HG03045 (cell line): ENCODE measurements around the gene TPK1.

Source experiments
- ATAC-seq: cut with Tn5 transposase; IDR thresholded peaks from one replicate; pipeline ENCODE4 v1.9.1; 2021; ENCODE audit warnings: mild to moderate bottlenecking, moderate library complexity; ENCODE audit not compliant: unreplicated experiment

Gene TPK1

DNA sequence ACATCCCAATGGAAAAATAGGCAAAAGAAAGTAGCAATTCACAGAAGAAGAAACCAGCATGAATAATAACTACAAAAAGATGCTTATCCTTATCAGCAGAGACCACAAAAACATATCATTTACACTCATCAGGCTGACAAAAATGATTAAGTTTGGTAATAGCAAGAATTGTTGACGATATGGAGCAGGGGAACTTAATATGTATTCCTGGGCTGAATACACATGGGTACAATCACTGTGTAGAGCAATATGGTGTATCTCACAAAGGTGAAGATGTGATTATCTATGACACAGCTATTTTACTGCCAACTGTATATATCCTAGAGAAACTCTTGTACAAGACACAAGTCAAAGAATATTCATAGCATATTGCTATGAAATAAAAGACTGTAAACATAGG lies 290.5 kb downstream of the TPK1 start:
- ATAC-seq, result no peak

DNA sequence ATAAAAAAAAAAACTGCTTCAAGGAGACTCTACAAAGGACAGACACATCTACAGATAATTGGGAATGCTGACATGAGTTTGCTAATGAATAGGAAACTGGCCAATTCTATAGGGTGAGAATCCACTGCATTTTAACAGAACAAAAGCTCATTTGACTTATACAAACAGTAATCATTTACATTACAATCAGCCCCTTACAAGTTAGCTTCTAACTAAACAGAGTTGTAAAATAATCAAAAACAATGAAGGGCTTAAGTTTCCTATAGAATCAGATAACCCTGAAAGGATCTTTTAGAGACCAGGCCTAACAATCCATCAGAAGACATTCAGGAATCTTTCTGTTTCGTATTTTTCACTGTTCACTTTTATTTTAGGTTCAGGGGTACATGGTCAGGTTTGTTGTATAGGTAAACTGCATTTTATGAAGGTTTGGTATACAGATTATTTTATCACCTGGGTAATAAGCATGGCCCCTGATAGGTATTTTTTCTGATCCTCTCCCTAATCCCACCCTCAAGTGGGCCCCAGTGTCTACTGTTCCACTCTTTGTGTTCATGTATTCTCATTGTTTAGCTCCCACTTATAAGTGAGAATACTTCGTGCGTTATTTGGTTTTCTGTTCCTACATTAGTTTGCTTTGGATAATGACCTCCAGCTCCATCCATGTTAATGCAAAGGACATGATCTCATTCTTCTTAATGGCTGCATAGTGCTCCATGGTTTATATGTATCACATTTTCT lies 301.0 kb downstream of the TPK1 start:
- ATAC-seq, result no peak

DNA sequence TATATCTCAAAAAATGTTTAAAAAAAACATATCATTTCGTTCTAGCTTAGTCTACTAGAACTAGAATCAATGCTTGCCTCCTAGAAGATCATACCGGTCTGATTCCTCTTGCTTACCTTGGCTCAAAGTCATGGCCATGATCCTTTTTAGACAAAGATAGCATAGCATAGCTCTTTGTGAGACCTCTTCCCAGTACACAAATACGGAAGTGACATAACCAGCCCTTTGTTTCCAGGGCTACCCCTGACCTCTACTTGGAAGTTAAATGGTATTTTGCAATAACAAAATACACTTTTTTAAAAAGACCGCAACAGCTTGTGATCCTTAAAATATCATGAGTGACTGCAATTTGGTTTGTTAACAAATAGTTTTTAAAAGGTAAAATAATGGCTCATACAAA lies 301.7 kb downstream of the TPK1 start:
- no peak for ATAC-seq

DNA sequence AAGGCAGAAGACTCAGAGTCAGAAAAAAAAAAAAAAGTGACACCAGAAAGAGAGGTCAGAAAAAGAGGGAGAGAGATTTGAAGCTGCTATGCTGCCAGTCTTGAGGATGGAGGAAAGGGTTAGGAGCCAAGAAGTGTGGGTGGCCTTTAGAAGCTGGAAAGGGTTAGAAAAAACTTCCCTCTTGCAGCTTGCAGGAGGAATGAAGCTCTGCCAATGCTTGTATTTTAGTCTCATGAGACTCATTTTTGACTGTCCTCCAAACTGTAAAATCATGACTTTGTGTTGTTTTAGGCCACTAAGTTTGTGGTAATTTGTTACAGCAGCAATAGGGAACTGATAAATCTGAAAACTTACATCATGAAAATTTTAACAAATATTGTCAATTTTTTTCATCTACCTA lies 304.7 kb downstream of the TPK1 start:
- no peak for ATAC-seq

DNA sequence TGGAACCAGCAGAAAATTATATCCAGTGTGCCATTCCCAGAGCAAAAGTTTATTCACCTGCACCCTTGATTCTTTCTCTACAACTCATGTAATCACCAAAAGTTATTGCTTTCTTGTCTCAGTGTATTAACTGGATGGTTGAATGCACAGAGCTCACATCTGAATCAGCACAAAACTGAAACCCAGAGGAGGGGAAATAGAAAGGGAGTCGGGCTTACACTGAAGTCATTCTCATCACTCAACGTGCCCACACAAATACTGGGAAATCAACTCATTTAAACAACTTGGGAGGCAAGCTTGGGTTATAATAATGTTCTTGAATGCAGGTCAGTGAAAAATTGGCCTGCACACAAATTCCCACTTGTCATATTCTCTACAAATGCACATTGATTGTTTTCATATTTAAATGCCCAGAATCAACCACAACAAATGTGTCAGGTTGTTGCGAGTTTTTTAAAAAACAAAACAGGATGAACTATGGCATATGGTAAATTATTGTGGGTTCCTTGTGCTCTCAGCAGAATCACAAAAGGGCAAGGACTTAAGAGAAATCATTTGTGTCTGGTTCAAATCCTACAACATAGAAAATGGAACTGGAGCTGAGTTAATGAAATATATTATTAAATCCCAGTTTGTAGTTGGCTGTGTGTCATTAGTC lies 306.5 kb downstream of the TPK1 start:
- peak; percentile 93 for ATAC-seq

DNA sequence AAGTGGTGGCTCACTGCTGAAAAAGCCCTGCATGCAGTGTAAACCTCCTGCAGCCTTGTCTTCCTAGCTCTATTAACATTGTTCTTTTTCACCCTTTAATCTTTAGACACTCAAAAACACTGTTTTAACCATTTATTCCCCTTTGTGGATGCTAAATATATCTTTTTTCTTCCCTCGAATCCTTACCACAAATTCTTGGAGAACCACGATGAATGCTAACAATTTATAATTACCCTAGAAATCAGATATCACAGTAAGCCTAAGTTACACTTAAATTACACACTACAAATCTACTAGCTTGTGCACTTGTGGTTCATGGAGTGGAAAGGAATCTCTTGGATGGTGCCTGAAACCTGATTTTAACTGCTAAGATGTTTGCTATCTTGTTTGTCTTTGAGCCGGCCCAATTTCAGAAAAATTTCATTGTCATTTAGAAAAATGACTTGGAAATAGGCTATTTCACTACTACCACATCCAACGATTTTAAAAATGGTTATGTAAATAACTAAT lies 307.3 kb downstream of the TPK1 start:
- ATAC-seq, result no peak

DNA sequence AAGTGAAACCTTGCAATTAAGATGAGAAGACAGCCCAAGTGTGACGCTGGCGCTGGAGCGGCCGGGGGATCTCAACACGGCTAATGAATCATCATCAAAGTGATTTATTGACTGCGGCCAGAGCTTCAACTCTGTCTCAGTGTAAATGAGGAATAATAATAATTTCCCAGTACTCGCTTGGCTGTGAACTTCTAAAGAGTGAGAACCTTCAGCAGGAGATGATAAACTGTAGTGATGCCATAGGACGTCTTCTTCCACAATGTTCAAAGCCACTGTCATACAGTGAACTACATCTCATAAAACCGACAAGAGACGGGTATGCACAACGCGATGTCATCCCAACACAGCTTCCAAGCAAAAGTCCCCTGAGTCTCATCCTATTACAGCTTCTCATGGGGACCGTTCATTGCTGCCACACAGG lies 308.8 kb downstream of the TPK1 start:
- no peak for ATAC-seq

DNA sequence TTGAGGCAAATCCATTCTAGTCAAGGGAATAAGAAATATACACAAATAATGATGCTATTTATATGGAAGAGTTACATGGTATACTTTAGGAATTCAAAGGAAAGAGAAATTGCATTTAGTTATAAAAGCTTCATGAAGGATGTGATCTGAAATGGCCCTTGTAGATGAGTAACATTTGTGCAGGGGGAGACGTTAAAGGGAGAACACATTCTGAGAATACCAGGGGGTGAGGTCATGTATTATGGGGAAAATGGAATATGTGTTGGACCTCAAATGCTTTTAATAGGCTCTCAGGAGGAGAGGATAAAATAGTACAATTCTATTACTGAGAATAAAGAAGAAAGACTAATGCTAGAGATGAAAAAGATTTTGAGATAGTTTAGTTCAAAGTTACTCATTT lies 309.9 kb downstream of the TPK1 start:
- no peak for ATAC-seq

DNA sequence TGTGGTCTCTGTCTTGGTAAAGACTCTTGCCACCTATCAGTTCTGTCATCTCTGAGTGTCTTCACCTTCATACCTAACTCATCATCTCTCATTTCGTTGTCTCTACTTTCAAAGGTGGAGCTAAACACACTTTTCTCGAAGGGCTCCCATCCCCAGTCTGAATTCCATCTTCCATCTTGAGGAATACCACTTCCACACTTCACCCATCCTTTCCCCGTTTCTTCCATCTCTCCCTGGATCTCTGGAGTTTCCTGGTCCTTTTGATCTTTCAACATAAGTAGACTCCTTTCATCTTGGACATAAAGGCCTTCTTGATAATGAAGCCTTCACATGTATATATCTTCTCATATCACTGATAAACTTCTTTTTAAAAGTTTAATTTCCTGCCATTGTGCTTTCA lies 311.6 kb downstream of the TPK1 start:
- no peak for ATAC-seq

DNA sequence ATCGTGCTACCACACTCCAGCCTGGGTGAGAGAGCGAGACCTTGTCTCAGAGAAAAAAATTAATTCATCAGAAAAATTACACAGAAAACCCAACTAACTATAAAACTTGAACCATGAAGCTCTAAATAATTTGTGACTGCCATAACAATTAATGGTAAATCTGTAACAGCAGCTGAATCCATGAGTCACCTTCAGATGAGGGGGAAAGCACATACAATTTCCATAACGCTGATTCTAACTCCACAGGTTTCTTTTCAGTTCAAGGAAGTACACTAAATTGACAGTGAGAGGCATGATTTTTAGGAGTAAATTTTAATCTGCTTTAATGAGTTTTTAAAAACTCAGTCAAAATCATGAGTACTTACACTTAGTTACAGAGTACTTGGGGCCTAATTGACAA lies 312.2 kb downstream of the TPK1 start:
- no peak for ATAC-seq

DNA sequence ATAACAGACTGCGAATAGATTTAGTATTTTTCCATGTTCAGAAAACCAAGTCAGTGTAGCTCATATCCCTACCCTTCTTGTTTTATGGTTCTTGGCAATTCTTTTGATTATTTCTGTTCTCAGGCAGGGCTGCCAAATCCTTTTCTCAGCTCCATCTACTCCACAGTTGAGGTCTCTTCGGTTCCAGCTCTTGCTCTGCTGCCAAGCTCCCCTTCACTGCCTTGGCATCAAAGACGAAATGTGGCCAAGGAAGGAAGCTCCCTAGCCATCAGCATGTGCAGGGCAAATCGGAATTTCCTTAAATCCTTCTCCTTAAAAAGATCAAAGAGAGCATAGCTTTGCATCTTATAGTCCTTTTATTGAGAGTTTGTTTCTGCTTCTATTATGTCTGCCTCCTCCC lies 315.9 kb downstream of the TPK1 start:
- ATAC-seq, result no peak

DNA sequence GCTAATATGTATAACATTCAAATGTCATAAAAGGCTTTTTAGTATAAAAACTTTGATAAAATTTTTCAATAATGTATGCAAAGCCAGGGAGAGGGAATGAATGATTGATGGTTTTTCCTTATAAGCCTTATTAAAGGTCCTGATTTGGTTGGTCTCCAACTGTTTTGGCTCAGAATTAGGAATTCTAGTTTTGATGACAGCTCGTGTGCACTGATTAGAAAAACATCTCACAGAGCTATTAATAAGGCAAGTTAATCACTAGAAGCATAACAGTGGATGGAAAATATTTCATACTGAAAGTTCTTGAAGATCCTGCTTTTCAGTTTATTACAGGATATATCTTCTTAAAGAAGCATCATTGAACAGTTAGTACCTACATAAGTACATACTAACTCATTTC lies 317.5 kb downstream of the TPK1 start:
- ATAC-seq, result no peak

DNA sequence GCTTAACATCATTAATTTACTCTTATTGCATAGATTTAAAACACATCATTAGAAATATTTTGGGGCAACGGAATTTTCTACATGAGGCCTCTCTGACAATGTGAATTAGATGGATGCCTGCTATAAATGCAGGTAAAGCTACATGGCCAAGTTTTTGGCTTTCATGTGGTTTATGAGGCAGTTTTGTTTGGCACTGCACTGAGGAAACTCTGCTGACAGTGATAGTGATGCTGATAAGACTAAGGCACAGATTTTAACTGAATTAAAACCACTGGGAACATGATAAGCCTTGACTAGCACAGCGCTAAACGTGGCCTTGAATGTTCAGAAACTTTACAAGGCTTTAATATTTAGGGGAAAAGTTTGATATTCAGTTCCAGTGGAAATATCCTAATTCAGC lies 318.1 kb downstream of the TPK1 start:
- no peak for ATAC-seq

DNA sequence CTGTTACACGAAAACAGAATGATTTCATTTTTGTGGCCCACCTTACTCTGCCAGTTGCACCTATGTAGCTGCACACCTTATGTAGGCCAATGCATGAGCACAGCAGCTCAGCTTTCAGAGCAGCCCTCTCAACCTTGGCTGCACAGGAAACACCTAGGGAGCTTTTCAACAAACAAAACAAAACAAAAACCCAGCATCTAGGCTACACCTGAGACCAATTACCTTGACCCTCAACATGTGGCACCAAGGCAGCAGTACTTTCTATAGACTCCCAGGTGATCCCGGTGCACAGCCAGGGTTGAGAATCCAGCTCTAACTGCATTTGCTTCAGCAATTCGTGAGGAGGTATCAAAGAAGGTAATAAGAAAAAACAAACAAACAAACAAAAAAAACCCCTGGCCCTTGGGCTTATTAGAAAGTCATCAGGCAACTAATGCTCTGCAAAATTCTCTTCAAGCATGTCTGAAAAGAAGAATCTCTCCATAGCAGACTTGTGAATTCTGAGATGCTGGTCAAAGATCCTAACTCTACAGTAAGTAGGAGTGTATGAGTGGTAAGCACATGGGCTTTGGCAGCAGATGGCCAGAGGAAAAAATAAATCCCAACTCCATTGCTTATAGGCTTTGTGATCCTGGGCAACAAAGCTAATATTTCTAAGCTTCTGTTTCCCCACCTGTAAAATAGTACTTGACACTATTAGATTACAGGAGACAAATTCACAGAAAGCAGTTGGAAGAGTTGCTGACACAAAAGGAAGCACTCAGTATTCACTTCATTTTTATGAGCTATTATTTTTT lies 318.9 kb downstream of the TPK1 start:
- ATAC-seq, result no peak

DNA sequence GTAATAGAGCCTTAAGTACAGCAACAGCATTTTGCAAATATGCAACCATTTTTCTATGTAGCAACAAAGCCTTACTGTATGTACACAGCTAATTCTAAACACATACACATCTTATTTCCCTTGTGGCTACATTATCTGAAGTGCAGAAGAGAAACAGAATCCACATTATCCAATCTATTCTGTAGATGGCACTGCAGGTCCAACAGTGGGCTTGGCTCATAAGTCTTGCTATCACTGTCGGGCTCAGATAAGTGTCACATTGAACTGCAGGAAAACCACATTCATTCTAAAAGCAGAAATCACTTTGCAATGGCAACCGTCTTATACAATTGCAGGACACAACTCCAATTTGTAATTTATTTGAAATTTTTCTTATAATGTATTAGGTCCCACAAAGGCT lies 322.5 kb downstream of the TPK1 start:
- no peak for ATAC-seq

DNA sequence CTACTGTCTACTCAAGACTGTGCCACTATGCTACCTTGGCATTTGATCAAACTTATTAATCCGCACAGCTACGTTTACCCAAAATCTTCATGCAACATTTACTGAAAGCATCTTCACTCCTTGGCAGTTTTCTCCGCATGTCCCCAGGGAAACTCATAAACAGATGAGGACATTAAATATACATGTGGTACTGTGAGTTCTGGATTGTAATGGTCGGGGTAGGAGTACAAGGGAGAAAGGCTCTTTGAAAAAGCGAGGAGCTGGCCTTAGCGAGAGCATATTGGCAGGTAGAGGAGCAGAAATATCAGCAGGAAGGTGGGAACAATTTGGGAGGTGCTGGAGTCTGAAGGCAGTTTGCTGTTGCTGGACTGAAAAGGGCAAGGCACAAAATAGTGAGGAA lies 325.2 kb downstream of the TPK1 start:
- ATAC-seq, result no peak

DNA sequence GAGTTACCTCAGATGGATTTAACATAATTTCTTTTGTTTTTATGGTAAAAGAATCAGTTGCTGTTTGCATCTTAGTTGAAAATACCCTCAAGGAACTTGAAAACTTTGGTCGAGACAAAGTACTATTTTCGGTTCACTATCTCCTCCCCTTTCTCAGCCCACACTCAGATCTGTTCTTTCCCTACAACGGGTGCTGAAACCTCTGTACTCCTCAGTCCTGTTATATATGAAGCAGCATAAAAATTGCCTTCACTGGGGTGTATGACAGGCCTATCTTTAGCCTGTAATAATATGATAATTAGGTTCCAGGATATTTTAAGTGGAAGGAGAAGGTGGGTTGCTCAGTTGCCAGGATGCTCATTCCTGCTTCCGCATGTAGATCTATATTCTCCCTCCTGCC lies 327.2 kb downstream of the TPK1 start:
- peak; percentile 95 for ATAC-seq

DNA sequence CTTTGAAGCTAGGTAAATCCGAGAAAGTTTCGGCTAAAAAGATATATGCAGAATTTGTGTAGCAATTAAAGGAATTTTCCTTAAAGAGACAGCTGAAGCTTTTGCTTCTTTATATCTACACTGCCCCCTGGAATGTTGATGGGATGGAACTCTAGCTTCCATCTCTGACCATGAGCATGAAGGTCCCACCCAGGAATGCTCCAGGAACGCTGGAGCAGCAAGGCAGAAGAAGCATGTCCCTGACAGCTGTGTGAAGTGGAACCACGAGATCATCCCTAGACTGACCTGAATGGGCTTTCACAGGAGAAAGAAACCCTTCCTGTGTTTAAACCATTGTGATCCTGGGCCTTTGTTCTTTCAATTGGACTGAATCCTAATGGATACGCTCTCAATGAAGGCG lies 332.6 kb downstream of the TPK1 start:
- no peak for ATAC-seq

DNA sequence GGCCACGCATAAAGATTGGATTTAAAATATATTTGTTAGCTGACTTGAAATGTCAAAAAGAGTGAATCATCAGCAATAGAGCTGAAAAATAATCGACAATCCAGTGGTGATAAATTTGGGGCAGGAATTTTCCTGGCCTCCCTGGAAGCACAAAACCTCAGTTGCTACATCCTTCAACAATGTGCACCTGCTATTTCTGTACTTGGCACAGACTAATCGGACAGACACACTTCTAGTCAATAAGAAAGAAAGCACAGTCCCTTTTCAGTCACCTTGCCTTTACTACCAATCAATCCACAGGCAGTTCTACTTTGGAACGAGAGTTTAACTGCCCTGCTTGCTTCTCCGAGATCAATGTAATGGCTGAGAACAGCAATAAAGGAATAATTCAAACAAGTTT lies 335.6 kb downstream of the TPK1 start:
- ATAC-seq, result no peak

DNA sequence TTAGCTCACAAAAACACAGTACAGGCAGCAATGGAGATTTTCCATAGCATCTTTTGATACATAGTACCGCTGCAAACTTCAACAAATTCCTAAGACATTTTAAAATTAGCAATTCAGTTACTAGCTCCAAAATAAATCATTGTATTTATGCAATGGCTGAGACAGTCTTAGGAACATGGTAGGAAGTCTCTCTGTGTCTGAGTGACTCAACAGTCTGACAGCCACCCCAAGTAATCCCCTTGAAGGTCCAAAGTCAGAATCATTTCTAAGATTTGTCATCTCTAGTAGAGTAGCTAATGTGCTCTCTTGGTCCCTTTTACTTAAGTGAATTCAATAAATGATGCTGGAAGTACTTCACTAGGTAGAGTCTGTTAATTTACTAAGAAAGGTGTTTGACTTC lies 338.6 kb downstream of the TPK1 start:
- ATAC-seq, result no peak

DNA sequence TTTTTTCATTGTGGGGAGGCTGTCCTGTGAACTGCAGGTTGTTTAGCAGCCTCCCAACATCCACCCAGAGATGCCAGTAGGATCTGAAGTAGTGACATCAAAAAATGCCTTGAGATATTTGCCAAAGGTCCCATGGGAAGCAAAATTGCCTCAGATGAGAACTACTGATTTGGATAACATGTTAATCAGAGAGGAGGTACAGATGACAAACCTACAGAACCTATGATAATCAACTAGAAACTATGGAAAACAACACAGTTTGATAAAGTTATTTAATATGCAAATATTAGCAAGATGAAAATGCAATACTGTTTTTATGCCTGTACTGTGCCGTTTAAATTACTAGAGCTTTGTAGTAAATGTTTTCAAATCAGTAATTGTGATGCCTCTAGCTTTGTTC lies 341.5 kb downstream of the TPK1 start:
- ATAC-seq, result no peak

DNA sequence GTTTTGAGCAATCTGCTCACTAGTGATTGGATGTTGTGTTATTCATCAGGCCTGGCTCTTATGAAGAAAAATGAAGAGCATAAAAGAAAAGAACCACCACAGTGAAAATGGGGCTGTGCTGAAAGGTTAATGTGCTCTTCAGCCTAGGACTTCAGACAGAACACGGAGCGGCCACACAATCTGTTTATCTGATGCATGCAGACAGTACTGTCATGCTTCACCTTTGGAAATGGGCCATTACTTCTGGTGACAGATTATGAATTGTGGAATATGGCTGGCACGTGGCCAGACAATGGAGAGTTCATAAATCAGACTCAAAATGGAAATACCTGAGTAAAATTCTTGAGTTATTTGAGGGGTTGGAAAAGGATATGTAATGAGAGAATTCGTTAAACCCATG lies 346.3 kb downstream of the TPK1 start:
- ATAC-seq, result no peak
